PC-3 (cell line): ENCODE data around the gene ACBD7. TPM values are rescaled to one million over a fixed set of nuclear protein-coding genes. Genes with fewer than 3 reads are reported as not detected.

Source experiments
- ATAC-seq: fragments of 200-7000 bp; cut with Tn5 transposase; 2 replicates; pipeline ENCODE4 v1.9.1; 2020; ENCODE audit warnings: mild to moderate bottlenecking, moderate library complexity
- BruUV-seq: library from RNA; stranded (reverse); fragments of 400-500 nt; replicated peaks from 2 replicates; lab custom pipeline; 2021; lab: Mats Ljungman, UMichigan
- CTCF ChIA-PET: fragments of 300-600 bp; sonication (Branson Sonifier 250); formaldehyde crosslinking; loops from one replicate; lab custom pipeline; 2022; ENCODE audit warnings: antibody characterized with exemption; lab: Charles Lee
- POLR2A ChIA-PET: fragments of 300-600 bp; sonication (Branson Sonifier 250); formaldehyde crosslinking; loops from one replicate; lab custom pipeline; 2022; ENCODE audit warnings: antibody characterized with exemption; ENCODE audit not compliant: unreplicated experiment; lab: Charles Lee
- DNase-seq: peaks from one replicate; pipeline ENCODE4 v3.0.0-alpha.2; 2015
- H2AFZ ChIP-seq: fragments of 300-600 bp; sonication (generic); 2 replicates; pipeline ENCODE4 v1.6.0; 2016; ENCODE audit warnings: antibody characterized with exemption, low read length
- H3F3A ChIP-seq: fragments of 300-600 bp; sonication (generic); one replicate; pipeline ENCODE4 v1.6.0; 2017; ENCODE audit warnings: antibody characterized with exemption, low read length, control low read depth, mild to moderate bottlenecking; ENCODE audit not compliant: unreplicated experiment
- H3K27ac ChIP-seq: fragments of 300-600 bp; sonication (generic); 2 replicates; pipeline ENCODE4 v1.5.1; 2016; ENCODE audit warnings: mild to moderate bottlenecking, low read length
- H3K27me3 ChIP-seq: fragments of 300-600 bp; sonication (generic); 2 replicates; pipeline ENCODE4 v1.6.1; 2016; ENCODE audit warnings: low read length, mixed read lengths
- H3K36me3 ChIP-seq: fragments of 300-600 bp; sonication (generic); 2 replicates; pipeline ENCODE4 v1.6.1; 2016; ENCODE audit warnings: low read depth, mixed run types, low read length, mixed read lengths
- H3K4me1 ChIP-seq: fragments of 300-600 bp; sonication (generic); 2 replicates; pipeline ENCODE4 v1.5.1; 2016; ENCODE audit warnings: low read length; ENCODE audit not compliant: insufficient read depth
- H3K4me2 ChIP-seq: fragments of 300-600 bp; sonication (generic); 2 replicates; pipeline ENCODE4 v1.6.0; 2016; ENCODE audit warnings: low read length
- H3K4me3 ChIP-seq: fragments of 300-600 bp; sonication (generic); 2 replicates; pipeline ENCODE4 v1.5.1; 2016; ENCODE audit warnings: mild to moderate bottlenecking, low read length, mixed read lengths
- H3K79me2 ChIP-seq: fragments of 300-600 bp; sonication (generic); 2 replicates; pipeline ENCODE4 v1.6.1; 2017; ENCODE audit warnings: low read length, mixed read lengths
- H3K9ac ChIP-seq: fragments of 300-600 bp; sonication (generic); 2 replicates; pipeline ENCODE4 v1.6.0; 2016; ENCODE audit warnings: mild to moderate bottlenecking, low read length
- H3K9me2 ChIP-seq: fragments of 300-600 bp; sonication (generic); replicated peaks from 2 replicates; pipeline ENCODE4 v1.6.1; 2016; ENCODE audit warnings: mixed run types, low read length, mixed read lengths
- H3K9me3 ChIP-seq: fragments of 300-600 bp; sonication (generic); 2 replicates; pipeline ENCODE4 v1.6.1; 2016; ENCODE audit warnings: low read length, mixed read lengths
- H4K20me1 ChIP-seq: fragments of 300-600 bp; sonication (generic); 2 replicates; pipeline ENCODE4 v1.6.1; 2016; ENCODE audit warnings: low read length, mixed read lengths
- EZH2 ChIP-seq: fragments of 300-600 bp; sonication (generic); IDR thresholded peaks from one replicate; pipeline ENCODE4 v1.6.1; 2017; ENCODE audit warnings: antibody characterized with exemption, mild to moderate bottlenecking, low read length; ENCODE audit not compliant: unreplicated experiment
- EZH2phosphoT487 ChIP-seq: fragments of 300-600 bp; sonication (generic); IDR thresholded peaks from 2 replicates; pipeline ENCODE4 v1.6.1; 2018; ENCODE audit warnings: mild to moderate bottlenecking, antibody characterized with exemption, low read length, borderline replicate concordance
- intact Hi-C: fragments of 100-400 bp; cut with micrococcal nuclease; formaldehyde crosslinking; loops from 2 replicates; pipeline ENCODE4 v1.9.0; 2023
- total RNA-seq: library from RNA; depleted of rRNA; stranded (reverse); fragments of >200 nt; gene quantifications from 2 replicates; pipeline ENCODE4 v1.2.3, GENCODE V29; 2014; rRNA removed
- TF ChIP-seq, protein P1 (sequence below): fragments of 300-600 bp; sonication (generic); conservative IDR thresholded peaks from 2 replicates; pipeline ENCODE4 v1.5.1; 2017; ENCODE audit warnings: antibody characterized with exemption, low read depth, mild to moderate bottlenecking, low read length

Gene ACBD7
- total RNA-seq, 1 experiment from 2014 or later, result 5.4 TPM

GRCh38 chr10:15035385-15036301, 52.9 kb downstream of the ACBD7 start:
- TF ChIP-seq, protein P1, sequence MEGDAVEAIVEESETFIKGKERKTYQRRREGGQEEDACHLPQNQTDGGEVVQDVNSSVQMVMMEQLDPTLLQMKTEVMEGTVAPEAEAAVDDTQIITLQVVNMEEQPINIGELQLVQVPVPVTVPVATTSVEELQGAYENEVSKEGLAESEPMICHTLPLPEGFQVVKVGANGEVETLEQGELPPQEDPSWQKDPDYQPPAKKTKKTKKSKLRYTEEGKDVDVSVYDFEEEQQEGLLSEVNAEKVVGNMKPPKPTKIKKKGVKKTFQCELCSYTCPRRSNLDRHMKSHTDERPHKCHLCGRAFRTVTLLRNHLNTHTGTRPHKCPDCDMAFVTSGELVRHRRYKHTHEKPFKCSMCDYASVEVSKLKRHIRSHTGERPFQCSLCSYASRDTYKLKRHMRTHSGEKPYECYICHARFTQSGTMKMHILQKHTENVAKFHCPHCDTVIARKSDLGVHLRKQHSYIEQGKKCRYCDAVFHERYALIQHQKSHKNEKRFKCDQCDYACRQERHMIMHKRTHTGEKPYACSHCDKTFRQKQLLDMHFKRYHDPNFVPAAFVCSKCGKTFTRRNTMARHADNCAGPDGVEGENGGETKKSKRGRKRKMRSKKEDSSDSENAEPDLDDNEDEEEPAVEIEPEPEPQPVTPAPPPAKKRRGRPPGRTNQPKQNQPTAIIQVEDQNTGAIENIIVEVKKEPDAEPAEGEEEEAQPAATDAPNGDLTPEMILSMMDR, result no peak
- TF ChIP-seq EZH2phosphoT487 (no peak), EZH2 (no peak)
- BruUV-seq, result no TSS peak
- Histone ChIP-seq H3K36me3 (no peaks in the 10 kb centered on the region), H3K9me2 (no peaks in the 10 kb centered on the region), H3K27ac (no peak overlapping the region), H2AFZ (no peak overlapping the region), H3K79me2 (no peaks in the 10 kb centered on the region), H3K4me1 (peaks cover 4% of the 10 kb centered on the region; the same call in 1 of the 2 replicates), H3K4me2 (no peak overlapping the region), H3K9ac (no peak overlapping the region), H3F3A (no peaks in the 10 kb centered on the region), H3K9me3 (no peaks in the 10 kb centered on the region), H3K4me3 (no peak overlapping the region), H4K20me1 (no peaks in the 10 kb centered on the region), H3K27me3 (no peaks in the 10 kb centered on the region)
- peak; percentile 60 for ATAC-seq
- peak; percentile 39 for DNase-seq
- intact Hi-C loops, result no loop called here
- CTCF ChIA-PET, result no interaction called here
- POLR2A ChIA-PET, result no interaction called here

GRCh38 chr10:15027741-15028140, 60.8 kb downstream of the ACBD7 start:
- no peak overlapping the region for H3K4me2 ChIP-seq
- H3F3A ChIP-seq, result no peaks in the 10 kb centered on the region
- BruUV-seq, result no TSS peak
- TF ChIP-seq EZH2 (no peak), EZH2phosphoT487 (no peak)
- TF ChIP-seq, protein P1, result no peak
- H3K27me3 ChIP-seq, result no peaks in the 10 kb centered on the region
- H3K9me2 ChIP-seq, result no peaks in the 10 kb centered on the region
- H3K9ac ChIP-seq, result no peak overlapping the region
- no peaks in the 10 kb centered on the region for H3K4me1 ChIP-seq
- H3K4me3 ChIP-seq, result no peak overlapping the region
- POLR2A ChIA-PET, result no interaction called here
- ATAC-seq (no peak), DNase-seq (no peak)
- H2AFZ ChIP-seq, result no peak overlapping the region
- no peaks in the 10 kb centered on the region for H4K20me1 ChIP-seq
- intact Hi-C loops, result no loop called here
- no peaks in the 10 kb centered on the region for H3K79me2 ChIP-seq
- H3K36me3 ChIP-seq, result no peaks in the 10 kb centered on the region
- no peak overlapping the region for H3K27ac ChIP-seq
- H3K9me3 ChIP-seq, result no peaks in the 10 kb centered on the region
- CTCF ChIA-PET, result no interaction called here

Other genes with a start within 250 kb of the ACBD7 start
- gene SUV39H2, start 209.9 kb downstream of the ACBD7 start, total RNA-seq, result 6.4 and 6.9 TPM in 2 replicates
- gene DCLRE1C, start 134.7 kb downstream of the ACBD7 start, total RNA-seq, result 3.7 and 9.8 TPM in 2 replicates
- gene MEIG1, start 129.4 kb downstream of the ACBD7 start, total RNA-seq, result 1.6 TPM in 1 of 2 replicates, not detected in the other
- gene OLAH, start 44.8 kb downstream of the ACBD7 start, total RNA-seq, result not detected in 2 replicates
- 8.5 and 9.9 TPM in 2 replicates for gene RPP38, start 8.6 kb upstream of the ACBD7 start, total RNA-seq
- gene NMT2, start 79.9 kb upstream of the ACBD7 start, total RNA-seq, result 11.0 and 14.4 TPM in 2 replicates